Heart left ventricle (tissue), 16 donors: Measurements from ENCODE around the gene GUCY2D. TPM values are rescaled to one million over a fixed set of nuclear protein-coding genes. Genes with fewer than 3 reads are reported as not detected.

Experiments
- ATAC-seq, 4 donors: fragments of 200-7000 bp; cut with Tn5 transposase; one replicate each; pipeline ENCODE4 v1.9.1; 2020 to 2022; ENCODE audit warnings: moderate library complexity in 4 of 4, mild to moderate bottlenecking in 3 of 4, moderate number of reproducible peaks in 1 of 4
- DNase-seq, 5 donors: peaks; one replicate each; pipeline ENCODE4 v3.0.0-alpha.2; 2020
- H3K27ac ChIP-seq, 12 donors: fragments of 200-600 bp; sonication (generic) in 4 of 12; one replicate each; pipeline versions ENCODE4 v1.5.0 to v1.8.0; 2016 to 2022; ENCODE audit warnings: mild to moderate bottlenecking in 2 of 12
- H3K27me3 ChIP-seq, 9 donors: fragments of 200-600 bp; sonication (generic) in 2 of 9; one replicate each; pipeline versions ENCODE4 v1.5.1 to v1.8.0; 2016 to 2022; ENCODE audit warnings: mild to moderate bottlenecking in 3 of 9
- H3K36me3 ChIP-seq, 9 donors: fragments of 200-600 bp; sonication (generic) in 2 of 9; one replicate each; pipeline versions ENCODE4 v1.5.0 to v1.8.0; 2018 to 2022; ENCODE audit warnings: mild to moderate bottlenecking in 2 of 9
- H3K4me1 ChIP-seq, 12 donors: fragments of 200-600 bp; sonication (generic) in 4 of 12; one replicate each; pipeline versions ENCODE4 v1.5.0 to v1.8.0; 2016 to 2022; ENCODE audit warnings: mild to moderate bottlenecking in 3 of 12
- H3K4me3 ChIP-seq, 12 donors: fragments of 200-600 bp; sonication (generic) in 4 of 12; one replicate each; pipeline versions ENCODE4 v1.5.0 to v1.8.0; 2017 to 2022; ENCODE audit warnings: mild to moderate bottlenecking in 9 of 12, moderate library complexity in 4 of 12
- H3K9me3 ChIP-seq, 12 donors: fragments of 200-600 bp; sonication (generic) in 4 of 12; one replicate each; pipeline versions ENCODE4 v1.5.0 to v1.8.0; 2016 to 2022; ENCODE audit warnings: mild to moderate bottlenecking in 1 of 12
- CTCF ChIP-seq, 12 donors: fragments of 200-600 bp; sonication (generic) in 4 of 12; IDR thresholded peaks; one replicate each; pipeline versions ENCODE4 v1.5.0 to v1.8.0; 2018 to 2022; ENCODE audit warnings: antibody characterized with exemption in 12 of 12, mild to moderate bottlenecking in 5 of 12
- POLR2A ChIP-seq, 2 donors: fragments of 450-650 bp; IDR thresholded peaks; one replicate each; pipeline ENCODE4 v1.6.1; 2017; ENCODE audit warnings: antibody characterized with exemption in 2 of 2, mild to moderate bottlenecking in 2 of 2, moderate library complexity in 2 of 2
- WGBS, 4 donors: extraction: QIAGEN DNeasy Blood & Tissue Kit in 2 of 4; methylation state at CpG; one replicate each; pipeline versions ENCODE4 v1.1.5 to v1.1.7; 2013 to 2018; 5-methylcytosine and 5-hydroxymethylcytosine counted together
- intact Hi-C, 10 donors: fragments of 100-400 bp; cut with DNase I; formaldehyde crosslinking; loops; one replicate each; pipeline versions ENCODE4 v1.11.1 to v1.14.2; 2022
- polyA plus RNA-seq, 2 donors: library from polyadenylated mRNA; stranded (reverse); fragments of 200-250 nt; gene quantifications; one replicate each; pipeline ENCODE4 v1.2.3, GENCODE V29; 2013
- total RNA-seq, 9 donors: library from RNA; depleted of rRNA in 2 of 9; stranded (reverse); fragments of >200 nt in 2 of 9; fragmentation: NEBNext Ultra II Directional in 3 of 9; extraction: Animal tissue kit (Norgen Biotek cat#: 25700) in 3 of 9; gene quantifications; one replicate each; pipeline versions ENCODE4 v1.1.0 to v1.2.4, GENCODE V29; 2016 to 2023
- donor health status: ischemic (EF 13 %, LVEDD 7.1; RV severe dilation, severe dysfunction).
- donor health status: healthy with polysubstance abuse.
- donor health status: DM: no; HTN: yes; CAD: no.
- donor health status: DM: no; HTN: no; CAD: no.
- donor health status: ischemic (EF 25% LVEDD 6.9; RV normal size, moderate dysfunction).
- donor health status: ischemic (EF 25% LVEDD 5.7; RV mildly dilated, moderate dysfunction).
- donor health status: healthy.
- donor health status: DM: yes; HTN: yes; CAD: no.
- donor health status: ischemic (EF 35%, LVEDD 5.7; RV mildly dilated, moderate dysfunction).
- donor health status: nonischemic (EF 11% LVEDD 7.7; RV severe dilation, severe dysfunction).
- donor health status: DM: yes; HTN: yes; CAD: no.
- donor health status: PGD.
- donor health status: ischemic (EF 29% LVEDD 5.4; RV normal size, mild dysfunction).
- donor health status: nonischemic (EF 23%, LVEDD 6.1; RV moderate dilation, normal function).

The GUCY2D gene
- total and polyA plus RNA-seq, 11 donors, result 0.04 TPM; not detected in 10

GRCh38 chr17:8062807-8063483, 60.5 kb downstream of the GUCY2D start:
- no peak for ATAC-seq
- TF ChIP-seq CTCF (IDR thresholded peaks at IDR 0.05) (no peak), POLR2A (IDR thresholded peaks at IDR 0.05) (no peak)

DNA sequence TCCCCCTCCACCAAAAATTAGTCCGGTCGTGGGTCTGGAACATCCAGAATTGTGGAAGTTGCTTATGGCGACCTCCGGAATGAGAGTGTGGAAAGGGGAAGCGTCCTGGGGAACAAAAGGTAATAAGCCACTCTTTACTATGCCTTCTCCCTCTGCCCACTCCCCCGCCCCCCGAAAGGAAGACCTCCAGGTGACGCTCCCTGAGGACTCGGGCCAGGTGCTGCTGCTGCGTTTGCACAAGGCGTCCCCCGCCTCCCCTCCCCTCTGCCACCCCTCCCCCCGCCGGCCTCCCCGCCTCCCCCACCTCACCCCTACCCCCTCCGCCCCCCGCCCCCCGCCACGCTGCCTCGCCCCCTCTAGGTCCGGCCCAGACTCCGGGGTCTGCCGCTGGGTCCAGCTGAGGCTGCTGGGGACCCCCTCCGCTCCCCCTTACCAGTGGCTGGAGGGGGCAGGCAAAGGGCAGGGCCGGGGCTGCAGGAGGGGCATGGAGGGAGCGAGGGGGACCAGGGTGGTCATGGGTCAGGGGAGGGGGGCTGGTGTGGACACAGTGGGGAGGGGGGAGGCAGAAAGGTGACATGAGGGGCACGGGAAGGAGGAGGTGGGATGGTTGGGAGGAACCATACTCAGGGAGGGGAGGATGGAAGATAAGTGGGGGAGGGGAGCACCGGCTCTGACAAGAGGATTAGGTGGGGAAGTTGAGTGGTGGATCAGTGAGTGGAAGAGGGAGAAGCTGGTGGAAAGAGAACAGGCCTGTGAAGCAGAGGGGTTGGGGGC, 61.5 kb downstream of the GUCY2D start:
- ATAC-seq (no peak), DNase-seq (no peak)
- Histone ChIP-seq H3K27me3 (peaks cover 19 to 60% (median 46%) of the 10 kb centered on the region in 9 donors), H3K4me1 (peaks cover 0 to 11% (median 0%) of the 10 kb centered on the region in 12 donors), H3K9me3 (no peaks in the 10 kb centered on the region), H3K27ac (no peak overlapping the region), H3K36me3 (no peaks in the 10 kb centered on the region), H3K4me3 (no peak overlapping the region)
- no peak for TF ChIP-seq CTCF (IDR thresholded peaks at IDR 0.05)
- no peak for TF ChIP-seq POLR2A (IDR thresholded peaks at IDR 0.05)
- 7 to 12% (median 9%) methylated on average over 14 to 27 of the region's 28 CpGs for WGBS, 4 donors
- intact Hi-C loops, result loop anchor here in 4 of 10 donors (5.0 to 10.0 kb wide), 4 partner anchors 43 to 238 kb away; partner anchors contain the start of gene SLC25A35 (in 1 of the 4)

More at GRCh38 chr17:8062807-8063483, 60.5 kb downstream of the GUCY2D start:
- 7 to 10% (median 8%) methylated on average over 15 of the region's 15 CpGs for WGBS, 4 donors
- H3K4me1 ChIP-seq, result peaks cover 0 to 12% (median 0%) of the 10 kb centered on the region in 12 donors
- H3K27ac ChIP-seq, result no peak overlapping the region
- peak overlapping the region in 5 of 12 donors; percentile 0 to 32 (median 6) for H3K4me3 ChIP-seq
- peaks cover 19 to 70% (median 54%) of the 10 kb centered on the region in 9 donors for H3K27me3 ChIP-seq
- DNase-seq, result no peak
- H3K9me3 ChIP-seq, result no peaks in the 10 kb centered on the region
- intact Hi-C loops, result loop anchor here in 4 of 10 donors (5.0 to 10.0 kb wide), 4 partner anchors 44 to 239 kb away; partner anchors contain the start of gene SLC25A35 (in 1 of the 4)
- H3K36me3 ChIP-seq, result no peaks in the 10 kb centered on the region

- DNase-seq (no peak), ATAC-seq (no peak)
- Histone ChIP-seq H3K4me1 (peaks cover 0 to 18% (median 0%) of the 10 kb centered on the region in 12 donors), H3K36me3 (no peaks in the 10 kb centered on the region), H3K27ac (no peak overlapping the region), H3K9me3 (no peaks in the 10 kb centered on the region), H3K4me3 (no peak overlapping the region), H3K27me3 (peaks cover 19 to 55% (median 42%) of the 10 kb centered on the region in 9 donors)
- intact Hi-C loops, result loop anchor here in 4 of 10 donors (5.0 to 10.0 kb wide), 4 partner anchors 43 to 238 kb away; partner anchors contain the start of gene SLC25A35 (in 1 of the 4)
- no peak for TF ChIP-seq CTCF (IDR thresholded peaks at IDR 0.05)
- no peak for TF ChIP-seq POLR2A (IDR thresholded peaks at IDR 0.05)
- WGBS, 4 donors, result 44 to 49% (median 46%) methylated on average over 6 of the region's 6 CpGs
Measured at GRCh38 chr17:8064561-8065019, 62.2 kb downstream of the GUCY2D start.
